HG02943 (cell line): ENCODE results near the gene PPP6R2.

Experiments used
- ATAC-seq: cut with Tn5 transposase; IDR thresholded peaks from one replicate; pipeline ENCODE4 v1.9.1; 2021; ENCODE audit warnings: mild to moderate bottlenecking, low read depth, moderate library complexity; ENCODE audit not compliant: unreplicated experiment

Gene PPP6R2

GRCh38 chr22:50443801-50444625, 100.9 kb downstream of the PPP6R2 start:
- ATAC-seq: no peak

- ATAC-seq: no peak
Observed at GRCh38 chr22:50444663-50445062, 101.5 kb downstream of the PPP6R2 start.

DNA sequence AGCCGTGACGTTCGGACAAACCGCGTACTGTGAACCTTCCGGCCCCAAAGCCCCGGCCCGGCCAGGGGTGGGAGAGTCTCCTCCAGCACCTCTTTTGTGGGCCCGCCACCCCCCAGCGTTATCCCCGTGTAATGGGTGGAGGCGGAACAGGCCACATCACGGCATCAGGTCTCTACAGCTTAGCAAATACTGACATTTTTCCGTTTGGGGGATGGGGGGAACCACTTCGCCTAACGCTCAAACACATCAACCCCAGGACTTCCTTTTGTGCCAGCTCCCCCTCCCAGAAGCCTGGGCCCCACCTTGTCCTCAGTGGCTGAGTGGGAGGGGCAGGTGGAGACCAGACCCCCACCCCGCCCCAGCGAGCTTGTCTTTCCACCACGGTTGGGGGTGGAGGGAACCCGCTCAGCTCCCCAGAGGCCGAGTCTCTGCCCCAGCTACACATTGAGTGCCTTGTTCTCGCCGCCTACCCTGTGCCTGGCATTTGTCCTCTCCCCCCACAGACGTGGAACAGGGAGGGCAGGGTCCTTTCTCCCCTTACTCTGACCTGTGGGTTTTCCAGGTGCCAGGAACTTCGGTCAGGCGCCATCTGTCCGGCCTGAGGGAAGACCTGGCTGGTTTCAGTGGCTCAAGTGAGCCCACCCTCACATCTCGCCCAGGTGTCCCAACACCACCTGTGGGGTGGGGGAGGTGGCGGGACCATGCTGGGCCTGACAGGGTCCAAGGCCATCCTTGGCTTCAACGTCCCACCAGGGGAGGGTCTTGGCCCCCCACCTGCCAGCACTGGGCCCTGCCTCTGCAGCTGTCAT, 102.1 kb downstream of the PPP6R2 start:
- ATAC-seq: no peak

DNA sequence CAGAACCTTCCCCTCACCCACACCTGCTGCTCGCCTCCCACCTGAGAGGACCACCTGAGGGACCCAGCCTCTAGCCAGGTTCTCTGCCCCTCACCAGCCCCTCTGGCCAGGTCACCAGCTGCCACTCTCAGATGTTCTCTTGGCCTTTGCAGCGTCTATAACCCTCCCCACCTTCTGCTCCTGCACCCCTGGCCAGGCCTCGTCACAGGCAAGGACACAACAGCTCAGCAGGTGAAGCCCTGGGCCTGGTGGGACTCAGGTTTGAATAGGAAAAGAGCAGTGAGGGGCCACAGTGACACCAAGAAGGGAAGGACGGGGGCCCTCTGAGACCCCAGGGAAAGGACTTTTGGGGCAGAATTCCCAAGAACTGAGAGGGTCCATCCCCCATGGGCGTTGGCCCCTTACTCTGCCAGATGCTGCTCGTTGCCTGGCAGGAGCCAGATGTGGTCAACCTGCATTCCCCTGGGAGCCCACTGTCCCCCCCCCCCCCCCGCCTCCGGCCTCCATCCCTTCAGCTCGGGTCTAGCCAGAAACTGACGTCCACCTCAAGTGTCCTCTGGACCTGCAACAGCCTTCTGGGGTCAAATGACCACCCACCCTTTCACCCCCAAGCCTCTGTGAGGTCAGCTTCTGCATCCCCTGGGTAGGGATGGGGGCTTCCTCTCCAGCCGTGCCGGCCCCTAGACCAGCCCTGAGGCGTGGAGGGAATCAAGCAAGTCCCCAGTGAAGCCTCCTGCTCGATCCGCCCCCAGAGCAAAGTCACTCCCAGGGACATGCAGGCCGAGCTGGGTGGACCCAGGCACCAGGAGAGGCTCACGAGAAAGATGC, 103.0 kb downstream of the PPP6R2 start:
- ATAC-seq: no peak

- ATAC-seq: no peak
Observed at GRCh38 chr22:50446708-50447575, 103.8 kb downstream of the PPP6R2 start.

DNA sequence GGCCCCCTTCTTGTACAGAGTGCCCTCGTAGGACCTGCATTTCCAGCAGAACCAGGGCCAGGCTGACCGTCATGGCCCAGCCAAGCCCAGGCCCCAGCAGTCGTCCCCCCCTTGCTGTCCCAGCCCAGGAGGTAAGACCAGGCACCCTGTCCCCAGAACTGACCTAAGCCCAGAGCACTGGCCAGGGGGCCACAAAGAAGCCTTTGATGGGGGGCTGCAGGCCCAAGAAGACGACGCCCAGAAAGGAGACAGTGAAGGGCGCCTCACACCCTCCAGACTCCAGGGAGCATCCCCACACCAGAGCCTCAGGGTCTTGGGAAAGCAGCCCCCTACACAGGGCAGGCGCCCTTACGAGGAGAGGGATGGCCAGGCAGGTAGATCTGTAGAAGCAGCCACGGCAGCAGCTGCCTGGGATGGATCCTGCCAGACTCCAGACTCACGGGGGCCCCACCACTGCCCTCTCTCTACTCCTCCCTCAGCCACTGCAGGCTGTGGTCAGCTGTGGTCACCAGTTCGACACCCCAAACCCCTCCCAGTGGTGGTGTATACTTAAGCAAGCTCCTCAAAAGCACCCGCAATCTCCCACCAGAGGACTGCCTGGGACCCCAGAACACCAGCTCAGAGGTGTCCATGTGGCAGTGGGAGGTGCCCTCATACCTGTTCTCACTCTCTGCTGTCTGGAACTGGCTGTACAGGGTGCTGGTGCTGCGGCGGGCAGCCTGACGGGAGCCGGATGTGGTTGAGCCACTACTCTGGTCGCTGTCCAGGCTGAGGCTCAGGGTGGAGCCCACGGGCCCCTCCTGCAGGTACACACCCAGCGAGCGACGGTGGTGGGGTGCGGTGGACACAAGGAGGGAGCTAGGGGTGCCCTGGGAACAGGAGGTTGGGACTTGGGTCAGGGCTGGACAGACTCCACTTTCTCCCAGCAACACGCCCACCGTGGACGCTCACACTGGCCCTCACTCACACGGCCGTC, 104.7 kb downstream of the PPP6R2 start:
- no peak for ATAC-seq

- ATAC-seq: no peak
Observed at GRCh38 chr22:50452649-50453048, 109.5 kb downstream of the PPP6R2 start.

- no peak for ATAC-seq
Observed at GRCh38 chr22:50454556-50455075, 111.5 kb downstream of the PPP6R2 start.

DNA sequence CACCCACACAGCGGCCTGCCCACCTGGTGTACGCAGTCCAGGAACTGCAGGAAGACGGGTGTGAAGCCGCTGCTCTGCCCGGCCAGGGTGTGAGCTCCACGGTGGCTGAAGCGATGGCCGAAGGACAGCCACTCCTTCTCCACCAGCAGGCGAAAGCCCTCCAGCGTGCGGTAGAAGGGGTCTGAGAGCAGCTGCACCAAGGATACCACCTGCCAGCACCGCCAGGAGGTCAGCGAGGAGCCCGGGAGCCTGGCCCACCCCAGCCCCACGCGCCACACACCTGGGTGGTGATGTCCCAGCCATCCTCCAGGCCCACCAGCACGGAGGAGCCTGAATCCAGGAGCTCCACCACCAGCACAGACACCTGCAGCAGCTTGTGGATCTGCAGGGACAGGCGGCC, 112.1 kb downstream of the PPP6R2 start:
- ATAC-seq: no peak

- no peak for ATAC-seq
Observed at GRCh38 chr22:50456026-50456425, 112.9 kb downstream of the PPP6R2 start.

DNA sequence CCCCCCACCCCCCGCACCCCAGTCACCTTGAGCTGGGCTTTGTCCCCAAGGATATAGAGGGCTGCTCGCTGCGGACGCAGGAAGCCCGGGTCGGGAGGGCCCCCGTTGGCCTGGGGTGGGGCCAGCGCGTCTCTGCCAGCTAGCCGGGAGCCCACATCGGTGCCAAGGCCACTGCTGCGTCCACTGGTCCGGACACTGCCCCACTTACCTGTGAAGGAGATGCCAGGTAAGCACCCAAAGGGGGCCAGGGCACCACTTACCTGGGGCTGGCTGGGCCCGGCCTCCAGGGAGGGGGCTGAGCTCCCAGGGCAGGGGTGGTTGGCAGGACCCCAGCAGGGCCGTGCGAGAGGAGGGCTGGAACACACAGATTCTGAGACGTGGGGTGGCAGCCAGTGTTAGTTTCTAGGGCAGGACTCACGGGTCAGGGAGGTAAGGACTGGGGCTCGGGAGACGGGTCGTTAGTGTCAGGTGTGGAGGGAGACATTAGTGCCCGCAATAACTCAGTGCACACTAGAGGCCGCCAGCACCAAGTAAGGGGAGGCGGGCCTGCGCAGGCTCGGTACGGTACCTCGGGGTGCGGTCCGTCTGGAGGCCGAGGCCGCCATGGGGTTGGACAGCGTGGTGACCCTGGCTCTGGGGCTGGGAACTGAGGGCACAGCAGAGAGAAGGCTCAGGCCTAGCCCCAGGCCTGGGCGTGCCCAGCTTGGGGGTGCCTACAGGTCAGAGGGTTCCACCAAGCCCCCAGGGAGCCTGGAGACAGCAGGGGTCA, 113.5 kb downstream of the PPP6R2 start:
- no peak for ATAC-seq

DNA sequence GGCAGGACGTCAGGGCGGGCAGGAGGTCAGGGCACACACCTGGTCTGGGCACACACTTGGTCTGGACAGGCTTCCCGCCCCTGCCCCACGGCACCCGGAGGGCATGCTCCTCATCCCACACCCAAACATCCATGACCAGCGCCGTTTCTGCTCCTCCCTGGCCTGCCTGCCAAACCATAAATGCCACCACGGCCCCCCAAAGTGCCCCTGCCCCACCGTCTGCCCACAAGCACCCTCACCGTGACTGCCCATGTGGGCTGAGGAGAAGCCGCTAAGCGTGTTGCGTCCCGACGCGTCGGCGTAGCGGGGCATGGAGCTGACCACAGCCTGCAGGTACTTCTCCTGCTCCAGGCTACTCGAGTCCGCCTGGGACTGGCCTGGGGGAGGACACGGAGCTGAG, 115.9 kb downstream of the PPP6R2 start:
- no peak for ATAC-seq

DNA sequence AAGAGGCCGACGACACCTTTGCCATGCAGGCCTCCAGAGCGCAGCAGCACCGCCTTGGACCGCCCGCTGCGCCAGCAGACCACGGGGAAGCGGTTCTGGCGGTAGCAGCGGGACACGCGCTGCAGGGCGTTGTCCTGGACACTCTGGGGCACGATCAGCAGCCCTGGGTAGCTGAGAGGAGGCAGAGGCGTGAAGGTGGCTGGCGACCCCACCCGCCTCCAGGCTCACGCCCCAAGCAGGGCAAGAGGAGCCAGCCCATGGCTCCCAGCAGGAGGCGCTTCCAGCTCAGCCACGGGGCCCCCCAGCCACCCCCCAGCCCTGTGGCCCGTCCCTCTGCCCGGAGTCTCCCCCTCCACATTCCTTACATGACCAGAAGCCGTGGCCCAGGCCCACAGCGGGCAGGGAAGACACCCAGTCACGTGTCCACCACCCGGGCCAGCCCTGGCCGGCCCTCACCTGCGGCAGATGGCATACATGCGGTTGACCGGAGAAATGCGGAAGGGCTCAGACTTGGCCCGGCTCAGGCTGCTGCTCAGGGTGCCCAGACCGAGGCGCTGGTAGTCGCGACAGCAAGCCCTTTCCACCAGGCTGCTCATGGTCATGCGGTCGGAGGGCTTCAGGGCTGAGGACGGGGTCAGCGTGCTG, 116.5 kb downstream of the PPP6R2 start:
- no peak for ATAC-seq

DNA sequence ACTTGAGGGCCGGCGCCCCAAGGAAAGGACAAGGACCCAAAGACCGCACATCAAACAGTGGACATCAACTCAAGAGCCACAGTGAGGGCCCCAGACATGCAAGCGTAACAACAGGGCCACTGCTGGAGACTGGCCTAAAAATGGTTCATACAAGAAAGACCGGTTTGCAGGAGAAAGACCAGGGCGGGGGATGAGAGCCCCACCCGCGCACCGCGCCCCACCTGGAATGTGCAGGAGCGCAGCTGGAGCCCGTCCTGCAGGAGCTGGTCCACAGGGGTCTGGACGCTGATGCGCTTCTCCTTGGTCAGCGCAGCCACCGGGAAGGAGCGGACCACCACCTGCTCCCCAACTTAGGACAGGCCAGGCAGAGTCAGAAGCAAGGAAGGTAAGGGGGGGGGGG, 117.8 kb downstream of the PPP6R2 start:
- no peak for ATAC-seq

DNA sequence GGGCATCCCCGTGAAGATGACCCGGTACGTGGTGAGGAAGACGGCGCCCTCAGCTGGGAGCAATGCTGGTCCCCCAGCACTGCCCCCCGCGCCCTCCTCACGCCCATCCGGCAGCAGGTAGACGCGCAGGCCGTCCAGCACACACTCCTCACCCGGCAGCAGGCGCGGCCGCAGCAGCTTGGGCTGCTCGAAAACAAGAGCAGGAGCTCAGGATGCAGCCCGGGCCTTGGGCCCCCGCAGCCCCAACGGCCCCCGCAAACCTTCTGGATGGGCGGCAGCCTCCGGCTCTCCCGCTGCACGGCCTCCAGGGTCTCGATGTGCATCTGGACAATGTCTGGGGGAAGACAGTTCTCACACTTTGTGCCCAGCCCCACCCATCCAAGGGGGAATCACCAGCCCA, 118.4 kb downstream of the PPP6R2 start:
- ATAC-seq: no peak

GRCh38 chr22:50461979-50462540, 118.9 kb downstream of the PPP6R2 start:
- ATAC-seq: no peak
